T47D (cell line): Measurements from ENCODE around the gene CD99L2.

Source experiments
- DNase-seq, 2 experiments: peaks; one replicate each; pipeline versions ENCODE4 v3.0.0 to v3.0.0-alpha.2; 2011 to 2012; ENCODE audit warnings: low read depth in 1 of 2, low spot score in 1 of 2
- JUND ChIP-seq: IDR thresholded peaks from 2 replicates; pipeline ENCODE4 v1.6.1; 2012; ENCODE audit warnings: low read depth
- in situ Hi-C: cut with HindIII; loops from 2 replicates; pipeline ENCODE4 v1.10.0; 2016; ENCODE audit warnings: low sequenced_read_pairs, low pct_unique_long_range_greater_than_20kb

The CD99L2 gene

GRCh38 chrX:150757371-150757770 is 141.1 kb downstream of the CD99L2 start:
- in situ Hi-C loops, result no loop called here
- TF ChIP-seq JUND, result no peak

GRCh38 chrX:150753968-150754367 is 144.5 kb downstream of the CD99L2 start:
- no peak for DNase-seq
- in situ Hi-C loops, result no loop called here

More at GRCh38 chrX:150757371-150757770, 141.1 kb downstream of the CD99L2 start:
- no peak for DNase-seq

GRCh38 chrX:150753357-150753756 is 145.1 kb downstream of the CD99L2 start:
- no peak for DNase-seq
- in situ Hi-C loops, result no loop called here
- TF ChIP-seq JUND, result no peak

More at GRCh38 chrX:150753968-150754367, 144.5 kb downstream of the CD99L2 start:
- TF ChIP-seq JUND, result no peak

GRCh38 chrX:150752124-150752523 is 146.3 kb downstream of the CD99L2 start:
- DNase-seq, result no peak
- in situ Hi-C loops, result no loop called here

GRCh38 chrX:150736475-150736874 is 162.0 kb downstream of the CD99L2 start:
- in situ Hi-C loops, result no loop called here
- no peak for TF ChIP-seq JUND
- DNase-seq, result no peak

More at GRCh38 chrX:150752124-150752523, 146.3 kb downstream of the CD99L2 start:
- TF ChIP-seq JUND, result no peak

GRCh38 chrX:150731795-150732194 is 166.7 kb downstream of the CD99L2 start:
- in situ Hi-C loops, result no loop called here
- TF ChIP-seq JUND, result no peak
- DNase-seq, result no peak

- no peak for TF ChIP-seq JUND
- in situ Hi-C loops, result no loop called here
- no peak for DNase-seq
These were observed 167.7 kb downstream of the CD99L2 start for GRCh38 chrX:150730719-150731118.

- in situ Hi-C loops, result no loop called here
- no peak for TF ChIP-seq JUND
- DNase-seq, result no peak
These were observed 168.5 kb downstream of the CD99L2 start for GRCh38 chrX:150729956-150730355.

- DNase-seq, result no peak
- in situ Hi-C loops, result no loop called here
- no peak for TF ChIP-seq JUND
These were observed 178.8 kb downstream of the CD99L2 start for GRCh38 chrX:150719621-150720020.
